ENCODE measurements around the gene ARHGAP15.
A peak's percentile ranks its signal among the peaks of the same experiment; 100 is the strongest.

Gene ARHGAP15

GRCh38 chr2:143482771-143483170 lies 353.6 kb downstream of the ARHGAP15 start:
- no peak for DNase-seq (ENCODE audit: low spot score)

- no peak for DNase-seq (ENCODE audit: low spot score)
Observed at GRCh38 chr2:143486976-143487375, 357.8 kb downstream of the ARHGAP15 start.

- DNase-seq (ENCODE audit: low spot score): no peak
Observed at GRCh38 chr2:143489145-143489544, 359.9 kb downstream of the ARHGAP15 start.

GRCh38 chr2:143491131-143491530 lies 361.9 kb downstream of the ARHGAP15 start:
- no peak for DNase-seq (ENCODE audit: low spot score)

GRCh38 chr2:143493339-143493738 lies 364.1 kb downstream of the ARHGAP15 start:
- no peak for DNase-seq (ENCODE audit: low spot score)

- no peak for DNase-seq (ENCODE audit: low spot score)
Observed at GRCh38 chr2:143497726-143498125, 368.5 kb downstream of the ARHGAP15 start.

GRCh38 chr2:143498496-143498895 lies 369.3 kb downstream of the ARHGAP15 start:
- no peak for DNase-seq (ENCODE audit: low spot score)

GRCh38 chr2:143499061-143499460 lies 369.8 kb downstream of the ARHGAP15 start:
- DNase-seq (ENCODE audit: low spot score): no peak

- DNase-seq (ENCODE audit: low spot score): no peak
Observed at GRCh38 chr2:143501106-143501676, 372.0 kb downstream of the ARHGAP15 start.

- DNase-seq (ENCODE audit: low spot score): no peak
Observed at GRCh38 chr2:143503280-143503679, 374.1 kb downstream of the ARHGAP15 start.

- DNase-seq (ENCODE audit: low spot score): no peak
Observed at GRCh38 chr2:143504397-143504796, 375.2 kb downstream of the ARHGAP15 start.

GRCh38 chr2:143505542-143505941 lies 376.3 kb downstream of the ARHGAP15 start:
- DNase-seq (ENCODE audit: low spot score): no peak

- peak; percentile 39 for DNase-seq (ENCODE audit: low spot score)
Observed at GRCh38 chr2:143513081-143513480, 383.9 kb downstream of the ARHGAP15 start.

- no peak for DNase-seq (ENCODE audit: low spot score)
Observed at GRCh38 chr2:143514413-143514812, 385.2 kb downstream of the ARHGAP15 start.

- DNase-seq (ENCODE audit: low spot score): no peak
Observed at GRCh38 chr2:143515318-143515717, 386.1 kb downstream of the ARHGAP15 start.

- no peak for DNase-seq (ENCODE audit: low spot score)
Observed at GRCh38 chr2:143519521-143519920, 390.3 kb downstream of the ARHGAP15 start.

GRCh38 chr2:143521396-143521795 lies 392.2 kb downstream of the ARHGAP15 start:
- DNase-seq (ENCODE audit: low spot score): no peak

- DNase-seq (ENCODE audit: low spot score): no peak
Observed at GRCh38 chr2:143522699-143523098, 393.5 kb downstream of the ARHGAP15 start.

- no peak for DNase-seq (ENCODE audit: low spot score)
Observed at GRCh38 chr2:143524119-143524553, 394.9 kb downstream of the ARHGAP15 start.

- DNase-seq (ENCODE audit: low spot score): no peak
Observed at GRCh38 chr2:143524559-143525401, 395.6 kb downstream of the ARHGAP15 start.

GRCh38 chr2:143525402-143525860 lies 396.2 kb downstream of the ARHGAP15 start:
- DNase-seq (ENCODE audit: low spot score): no peak

GRCh38 chr2:143526498-143526897 lies 397.3 kb downstream of the ARHGAP15 start:
- DNase-seq (ENCODE audit: low spot score): no peak

- no peak for DNase-seq (ENCODE audit: low spot score)
Observed at GRCh38 chr2:143528021-143528420, 398.8 kb downstream of the ARHGAP15 start.

Data from germinal center (tissue), 1 donor.